ENCODE results near the gene ZBTB32. TPM values are rescaled to one million over a fixed set of nuclear protein-coding genes. Genes with fewer than 3 reads are reported as not detected.

The ZBTB32 gene
- total and polyA plus RNA-seq, 2 of the 8 experiments (the other 6 are each of a cell fraction or from before 2014, with no cell fraction given) = 0.11 to 0.50 TPM

DNA sequence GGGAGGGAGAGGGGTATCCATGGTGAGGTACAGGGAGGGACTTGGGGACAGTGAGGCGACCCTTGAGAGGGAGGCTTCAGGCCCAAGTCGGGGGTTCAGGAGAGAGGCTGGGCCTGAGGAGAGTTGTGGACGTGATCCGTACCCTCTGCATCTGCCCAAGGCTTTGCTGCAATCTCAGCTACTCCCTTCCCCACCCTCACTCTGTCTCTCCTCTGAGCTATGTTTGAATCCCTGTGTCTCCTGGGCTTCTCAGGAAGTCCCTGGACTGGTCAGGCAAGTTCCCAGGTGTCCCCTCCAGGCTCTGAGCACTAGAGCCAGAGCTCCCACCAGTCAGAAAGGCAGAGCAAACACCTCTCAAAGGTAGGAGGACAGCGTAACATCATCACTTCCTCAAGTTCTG, 45.8 kb downstream of the ZBTB32 start:
- Histone ChIP-seq H4K5ac (ENCODE audit: insufficient read length, low read depth, low read length) (no peak overlapping the region), H3K23ac (ENCODE audit: insufficient read length) (no peak overlapping the region), H3K9me3 (ENCODE audit: insufficient read depth in 2 of 2, low read depth in 1 of 2, low read length in 1 of 2) (no peaks in the 10 kb centered on the region), H4K8ac (ENCODE audit: extremely low read depth, insufficient read depth, low read length) (no peak overlapping the region), H2BK20ac (ENCODE audit: low read length) (no peak overlapping the region), H2BK120ac (replicated peaks; ENCODE audit: low read depth, low read length) (no peak overlapping the region), H3K4me3 (ENCODE audit: extremely low read depth in 1 of 4, insufficient read depth in 2 of 4, low read depth in 3 of 4, low read length in 4 of 4) (no peak overlapping the region), H3K4ac (replicated peaks; ENCODE audit: insufficient read length, low read depth, low read length) (no peak overlapping the region), H3K36me3 (ENCODE audit: control insufficient read depth in 2 of 4, insufficient read depth in 4 of 4, low read length in 3 of 4) (no peaks in the 10 kb centered on the region), H3K79me2 (ENCODE audit: control insufficient read depth in 1 of 2, insufficient read depth in 2 of 2, low read length in 2 of 2) (peaks cover 0 to 7% of the 10 kb centered on the region in 2 experiments; a peak in 1 of 4 replicates), H2BK5ac (ENCODE audit: low read depth, low read length) (no peak overlapping the region), H3K14ac (ENCODE audit: insufficient read length) (no peak overlapping the region), H4K91ac (replicated peaks; ENCODE audit: insufficient read length, low read length) (no peak overlapping the region), H3K4me2 (ENCODE audit: insufficient read depth in 1 of 2, low read depth in 2 of 2, low read length in 2 of 2) (no peak overlapping the region; a peak in 1 of 4 replicates), H3K23me2 (ENCODE audit: low read depth, low read length) (peaks cover 9% of the 10 kb centered on the region), H2BK12ac (ENCODE audit: low read depth, low read length) (no peak overlapping the region), H2BK15ac (ENCODE audit: low read length) (no peak overlapping the region), H2AK5ac (ENCODE audit: low read depth, low read length) (no peak overlapping the region; the same call in 1 of the 2 replicates), H4K20me1 (replicated peaks in 1 of 2; ENCODE audit: control insufficient read depth in 1 of 2, insufficient read depth in 2 of 2, low read length in 2 of 2) (no peaks in the 10 kb centered on the region), H3K27ac (ENCODE audit: low read depth, low read length) (no peak overlapping the region), H3K27me3 (replicated peaks in 1 of 4; ENCODE audit: control insufficient read depth in 3 of 4, extremely low read depth in 1 of 4, insufficient read depth in 3 of 4, low read length in 3 of 4) (peaks cover 0 to 2% (median under 1%) of the 10 kb centered on the region in 4 experiments; a peak in 2 of 7 replicates), H3K56ac (replicated peaks; ENCODE audit: insufficient read length, low read depth, low read length) (no peak overlapping the region), H3K4me1 (replicated peaks in 1 of 4; ENCODE audit: control insufficient read depth in 3 of 4, insufficient read depth in 4 of 4, low read length in 3 of 4) (peaks cover 0 to 1% (median under 1%) of the 10 kb centered on the region in 4 experiments; a peak in 4 of 7 replicates), H3K18ac (ENCODE audit: extremely low read depth, low read length) (no peak overlapping the region), H3K9ac (replicated peaks in 1 of 4; ENCODE audit: extremely low read depth in 1 of 4, low read depth in 3 of 4, low read length in 3 of 4) (no peak overlapping the region), H3K79me1 (ENCODE audit: low read depth, low read length) (no peaks in the 10 kb centered on the region; the same call in 1 of the 2 replicates), H2AFZ (ENCODE audit: low read length) (no peak overlapping the region)
- no peak for TF ChIP-seq SUZ12 (IDR thresholded peaks at IDR 0.05; ENCODE audit: low read length)
- TF ChIP-seq USF2 (IDR thresholded peaks at IDR 0.05; ENCODE audit: low read length) = no peak
- no peak for TF ChIP-seq RAD21 (IDR thresholded peaks at IDR 0.05 in 1 of 2, conservative IDR thresholded peaks at IDR 0.05 in 1 of 2; ENCODE audit: low read depth in 2 of 2, low read length in 2 of 2)
- no peak for TF ChIP-seq TCF12 (IDR thresholded peaks at IDR 0.05; ENCODE audit: low read depth, low read length)
- POLR2A ChIA-PET (ENCODE audit: partially characterized antibody) = no interaction called here
- no peak for FAIRE-seq
- WGBS, 2 experiments (ENCODE audit: extremely low coverage in 1 of 2, insufficient coverage in 1 of 2, insufficient read length in 1 of 2, insufficient replicate concordance in 2 of 2, low coverage in 1 of 2, low lambda C conversion rate in 2 of 2, missing lambda C conversion rate in 1 of 2) = 71% methylated on average over 5 of the region's 5 CpGs; no CpG with 5 or more reads in 1 of the 2 experiments
- no peak for DNase-seq (ENCODE audit: low read depth in 1 of 2, low spot score in 2 of 2)
- CTCF ChIA-PET (ENCODE audit: partially characterized antibody) = interaction anchor here (1.1 kb wide), 1 partner anchor 10 kb away, joined by 4 read pairs; no protein-coding TSS in a partner anchor
